HG03565 (cell line): ENCODE measurements around the gene ATP6V1F.

ENCODE experiments used
- ATAC-seq: cut with Tn5 transposase; IDR thresholded peaks from one replicate; pipeline ENCODE4 v1.9.1; 2021; ENCODE audit warnings: mild to moderate bottlenecking, moderate library complexity; ENCODE audit not compliant: unreplicated experiment

ATP6V1F gene

GRCh38 chr7:128881458-128882125 is 18.9 kb downstream of the ATP6V1F start:
- no peak for ATAC-seq

GRCh38 chr7:128882134-128882533 is 19.5 kb downstream of the ATP6V1F start:
- no peak for ATAC-seq

GRCh38 chr7:128883622-128884448 is 21.2 kb downstream of the ATP6V1F start:
- no peak for ATAC-seq

GRCh38 chr7:128884561-128885369 is 22.1 kb downstream of the ATP6V1F start:
- no peak for ATAC-seq

GRCh38 chr7:128885370-128886187 is 22.9 kb downstream of the ATP6V1F start:
- no peak for ATAC-seq

- ATAC-seq: no peak
Measured at GRCh38 chr7:128886391-128887168, 23.9 kb downstream of the ATP6V1F start.

GRCh38 chr7:128887169-128888038 is 24.7 kb downstream of the ATP6V1F start:
- no peak for ATAC-seq

- no peak for ATAC-seq
Measured at GRCh38 chr7:128888039-128888755, 25.5 kb downstream of the ATP6V1F start.

GRCh38 chr7:128888756-128889095 is 26.1 kb downstream of the ATP6V1F start:
- ATAC-seq: no peak

GRCh38 chr7:128889121-128889520 is 26.5 kb downstream of the ATP6V1F start:
- no peak for ATAC-seq

- no peak for ATAC-seq
Measured at GRCh38 chr7:128890306-128891109, 27.9 kb downstream of the ATP6V1F start.

- ATAC-seq: no peak
Measured at GRCh38 chr7:128891110-128891941, 28.7 kb downstream of the ATP6V1F start.

- ATAC-seq: no peak
Measured at GRCh38 chr7:128891942-128892269, 29.2 kb downstream of the ATP6V1F start.

- ATAC-seq: no peak
Measured at GRCh38 chr7:128892521-128893250, 30.0 kb downstream of the ATP6V1F start.

GRCh38 chr7:128893251-128894100 is 30.8 kb downstream of the ATP6V1F start:
- ATAC-seq: no peak
